GM21723 (cell line): ENCODE data around the gene GOSR1.
"Not testable (repeated sequence)": the region's sequence is repeated elsewhere in the genome, so short reads cannot be mapped to it uniquely, and the experiment has no call there.

Source experiments
- ATAC-seq: cut with Tn5 transposase; IDR thresholded peaks from one replicate; pipeline ENCODE4 v1.9.1; 2021; ENCODE audit warnings: mild to moderate bottlenecking, moderate library complexity; ENCODE audit not compliant: unreplicated experiment

GOSR1 gene

GRCh38 chr17:30503558-30503957 is 26.4 kb downstream of the GOSR1 start:
- ATAC-seq = no peak

- ATAC-seq = no peak
Observed at GRCh38 chr17:30505868-30506417, 28.7 kb downstream of the GOSR1 start.

- ATAC-seq = no peak
Observed at GRCh38 chr17:30506481-30506880, 29.3 kb downstream of the GOSR1 start.

- ATAC-seq = no peak
Observed at GRCh38 chr17:30513346-30513745, 36.1 kb downstream of the GOSR1 start.

GRCh38 chr17:30514895-30515596 is 37.8 kb downstream of the GOSR1 start:
- no peak for ATAC-seq

GRCh38 chr17:30517786-30518185 is 40.6 kb downstream of the GOSR1 start:
- ATAC-seq = no peak

- no peak for ATAC-seq
Observed at GRCh38 chr17:30519166-30519565, 42.0 kb downstream of the GOSR1 start.

GRCh38 chr17:30519707-30520106 is 42.5 kb downstream of the GOSR1 start:
- ATAC-seq = no peak

- ATAC-seq = no peak
Observed at GRCh38 chr17:30520436-30520835, 43.2 kb downstream of the GOSR1 start.

- no peak for ATAC-seq
Observed at GRCh38 chr17:30520882-30521281, 43.7 kb downstream of the GOSR1 start.

GRCh38 chr17:30521766-30522165 is 44.6 kb downstream of the GOSR1 start:
- no peak for ATAC-seq

- ATAC-seq = not testable (repeated sequence)
Observed at GRCh38 chr17:30523236-30523635, 46.0 kb downstream of the GOSR1 start.

GRCh38 chr17:30524847-30525246 is 47.6 kb downstream of the GOSR1 start:
- no peak for ATAC-seq

GRCh38 chr17:30526401-30526800 is 49.2 kb downstream of the GOSR1 start:
- ATAC-seq = no peak

- ATAC-seq = not testable (repeated sequence)
Observed at GRCh38 chr17:30528701-30529100, 51.5 kb downstream of the GOSR1 start.

GRCh38 chr17:30530346-30531025 is 53.3 kb downstream of the GOSR1 start:
- no peak for ATAC-seq

GRCh38 chr17:30532871-30533270 is 55.7 kb downstream of the GOSR1 start:
- ATAC-seq = no peak

- no peak for ATAC-seq
Observed at GRCh38 chr17:30534298-30534697, 57.1 kb downstream of the GOSR1 start.

GRCh38 chr17:30534938-30535921 is 58.0 kb downstream of the GOSR1 start:
- no peak for ATAC-seq

- ATAC-seq = not testable (repeated sequence)
Observed at GRCh38 chr17:30536846-30537245, 59.6 kb downstream of the GOSR1 start.

GRCh38 chr17:30537667-30538066 is 60.5 kb downstream of the GOSR1 start:
- ATAC-seq = not testable (repeated sequence)
